Left cardiac atrium (tissue), 4 donors: Measurements from ENCODE around the gene RUNX2. TPM values are rescaled to one million over a fixed set of nuclear protein-coding genes. Genes with fewer than 3 reads are reported as not detected.
A peak's percentile ranks its signal among the peaks of the same experiment; 100 is the strongest.

Source experiments
- ATAC-seq, 2 donors: fragments of 200-7000 bp; cut with Tn5 transposase; one replicate each; pipeline ENCODE4 v1.9.1; 2020; ENCODE audit warnings: mild to moderate bottlenecking in 2 of 2, moderate library complexity in 2 of 2
- DNase-seq: peaks from one replicate; pipeline ENCODE4 v3.0.0-alpha.2; 2020
- intact Hi-C, 2 donors: fragments of 100-400 bp; cut with DNase I; formaldehyde crosslinking; loops; one replicate each; pipeline versions ENCODE4 v1.14.1 to v1.15.1; 2022 to 2023
- total RNA-seq, 2 donors: library from RNA; stranded (reverse); fragmentation: NEBNext Ultra II Directional; extraction: Animal tissue kit (Norgen Biotek cat#: 25700); gene quantifications; one replicate each; pipeline ENCODE4 v1.2.1, GENCODE V29; 2021
- donor health status: DM: no; HTN: yes; CAD: no.
- donor health status: DM: no; HTN: yes; CAD: no; lungs with severe emphysema.
- donor health status: DM: yes; HTN: yes; CAD: no.
- donor health status: Dilated cardiomyopathy.

RUNX2 gene
- total RNA-seq, 2 donors from 2014 or later: 0.44 to 0.68 TPM

- intact Hi-C loops: no loop called here
- DNase-seq: no peak
These were observed 142.1 kb downstream of the RUNX2 start for GRCh38 chr6:45470131-45470738.

GRCh38 chr6:45472382-45472781 lies 144.3 kb downstream of the RUNX2 start:
- intact Hi-C loops: no loop called here
- DNase-seq: no peak
- peak; percentile 47 to 81 for ATAC-seq

More at GRCh38 chr6:45470131-45470738, 142.1 kb downstream of the RUNX2 start:
- no peak for ATAC-seq

GRCh38 chr6:45473121-45473993 lies 145.2 kb downstream of the RUNX2 start:
- DNase-seq (no peak), ATAC-seq (no peak)
- intact Hi-C loops: no loop called here

GRCh38 chr6:45474376-45474775 lies 146.2 kb downstream of the RUNX2 start:
- DNase-seq: no peak
- no peak for ATAC-seq
- intact Hi-C loops: no loop called here

GRCh38 chr6:45476341-45476740 lies 148.2 kb downstream of the RUNX2 start:
- DNase-seq (no peak), ATAC-seq (no peak)
- intact Hi-C loops: no loop called here

GRCh38 chr6:45477278-45477677 lies 149.1 kb downstream of the RUNX2 start:
- ATAC-seq (no peak), DNase-seq (no peak)
- intact Hi-C loops: no loop called here

GRCh38 chr6:45477790-45478189 lies 149.7 kb downstream of the RUNX2 start:
- no peak for ATAC-seq
- no peak for DNase-seq
- intact Hi-C loops: no loop called here

GRCh38 chr6:45478240-45478639 lies 150.1 kb downstream of the RUNX2 start:
- intact Hi-C loops: no loop called here
- peak in 1 of 2 donors; percentile 25 for ATAC-seq
- no peak for DNase-seq

- no peak for DNase-seq
- intact Hi-C loops: no loop called here
- ATAC-seq: peak in 1 of 2 donors; percentile 55
These were observed 152.0 kb downstream of the RUNX2 start for GRCh38 chr6:45479834-45480751.

- ATAC-seq (no peak), DNase-seq (no peak)
- intact Hi-C loops: no loop called here
These were observed 152.8 kb downstream of the RUNX2 start for GRCh38 chr6:45480752-45481415.

GRCh38 chr6:45483021-45483420 lies 154.9 kb downstream of the RUNX2 start:
- DNase-seq: no peak
- no peak for ATAC-seq
- intact Hi-C loops: no loop called here

GRCh38 chr6:45483501-45483900 lies 155.4 kb downstream of the RUNX2 start:
- DNase-seq: no peak
- no peak for ATAC-seq
- intact Hi-C loops: no loop called here

- intact Hi-C loops: no loop called here
These were observed 158.6 kb downstream of the RUNX2 start for GRCh38 chr6:45486736-45487135.

GRCh38 chr6:45487645-45488044 lies 159.5 kb downstream of the RUNX2 start:
- intact Hi-C loops: no loop called here
- DNase-seq: no peak
- ATAC-seq: no peak

More at GRCh38 chr6:45486736-45487135, 158.6 kb downstream of the RUNX2 start:
- DNase-seq (no peak), ATAC-seq (no peak)

- ATAC-seq: no peak
- intact Hi-C loops: no loop called here
- no peak for DNase-seq
These were observed 160.1 kb downstream of the RUNX2 start for GRCh38 chr6:45488269-45488668.

- DNase-seq (no peak), ATAC-seq (no peak)
- intact Hi-C loops: no loop called here
These were observed 160.8 kb downstream of the RUNX2 start for GRCh38 chr6:45488889-45489288.

GRCh38 chr6:45491048-45491735 lies 163.1 kb downstream of the RUNX2 start:
- DNase-seq (no peak), ATAC-seq (no peak)
- intact Hi-C loops: no loop called here

- intact Hi-C loops: no loop called here
- DNase-seq (no peak), ATAC-seq (no peak)
These were observed 163.7 kb downstream of the RUNX2 start for GRCh38 chr6:45491874-45492273.

- intact Hi-C loops: no loop called here
- DNase-seq (no peak), ATAC-seq (no peak)
These were observed 165.6 kb downstream of the RUNX2 start for GRCh38 chr6:45493761-45494160.
